GM19351 (cell line): Measurements from ENCODE around the gene MAPK8IP2.

Experiments used
- ATAC-seq: cut with Tn5 transposase; IDR thresholded peaks from one replicate; pipeline ENCODE4 v1.9.1; 2021; ENCODE audit warnings: mild to moderate bottlenecking, moderate library complexity; ENCODE audit not compliant: unreplicated experiment

MAPK8IP2 gene

DNA sequence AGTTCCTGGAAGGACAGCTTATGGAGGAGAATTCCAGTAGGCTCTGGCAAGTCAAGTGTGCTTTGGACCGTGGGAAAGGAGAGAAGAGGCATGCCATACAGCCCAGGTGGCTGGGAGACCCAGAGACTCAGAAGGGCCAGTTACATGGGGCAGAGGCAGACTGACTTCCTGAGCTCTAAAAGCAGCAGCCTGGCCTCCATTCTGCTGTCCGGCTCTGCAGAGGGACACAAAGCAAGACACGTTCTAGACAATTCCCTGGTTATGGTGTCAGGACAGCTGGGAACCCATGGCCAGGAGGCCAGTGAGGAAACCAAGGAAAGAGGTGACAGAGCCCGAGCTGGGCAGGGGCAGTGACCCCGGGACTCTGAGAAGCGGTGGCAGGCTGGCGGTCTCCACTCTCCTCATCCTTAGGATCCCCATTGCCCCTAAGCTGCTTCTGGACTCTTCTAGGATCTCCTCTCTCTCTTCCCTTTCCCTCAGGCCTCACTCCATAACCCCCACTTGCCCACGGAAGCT, 25.1 kb upstream of the MAPK8IP2 start:
- no peak for ATAC-seq

DNA sequence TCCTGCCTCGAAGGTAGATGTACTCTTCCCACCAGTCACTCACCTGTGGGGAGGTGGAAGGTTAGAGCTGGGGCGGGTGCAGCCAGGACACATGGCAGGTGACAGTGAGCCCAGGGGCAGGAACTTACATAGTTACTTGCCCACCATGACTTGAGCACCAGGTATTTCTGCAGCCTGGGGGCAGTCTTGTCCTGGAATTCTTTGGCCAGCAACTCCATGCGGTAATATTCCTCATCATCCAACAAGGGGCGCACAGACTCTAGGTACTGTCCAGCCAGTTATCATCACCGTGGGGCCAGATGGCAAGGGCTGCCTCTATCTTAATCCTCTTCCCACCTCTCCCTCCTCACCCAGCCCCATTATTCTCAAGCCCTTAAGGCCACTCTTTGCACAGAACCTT, 24.5 kb upstream of the MAPK8IP2 start:
- ATAC-seq = no peak

DNA sequence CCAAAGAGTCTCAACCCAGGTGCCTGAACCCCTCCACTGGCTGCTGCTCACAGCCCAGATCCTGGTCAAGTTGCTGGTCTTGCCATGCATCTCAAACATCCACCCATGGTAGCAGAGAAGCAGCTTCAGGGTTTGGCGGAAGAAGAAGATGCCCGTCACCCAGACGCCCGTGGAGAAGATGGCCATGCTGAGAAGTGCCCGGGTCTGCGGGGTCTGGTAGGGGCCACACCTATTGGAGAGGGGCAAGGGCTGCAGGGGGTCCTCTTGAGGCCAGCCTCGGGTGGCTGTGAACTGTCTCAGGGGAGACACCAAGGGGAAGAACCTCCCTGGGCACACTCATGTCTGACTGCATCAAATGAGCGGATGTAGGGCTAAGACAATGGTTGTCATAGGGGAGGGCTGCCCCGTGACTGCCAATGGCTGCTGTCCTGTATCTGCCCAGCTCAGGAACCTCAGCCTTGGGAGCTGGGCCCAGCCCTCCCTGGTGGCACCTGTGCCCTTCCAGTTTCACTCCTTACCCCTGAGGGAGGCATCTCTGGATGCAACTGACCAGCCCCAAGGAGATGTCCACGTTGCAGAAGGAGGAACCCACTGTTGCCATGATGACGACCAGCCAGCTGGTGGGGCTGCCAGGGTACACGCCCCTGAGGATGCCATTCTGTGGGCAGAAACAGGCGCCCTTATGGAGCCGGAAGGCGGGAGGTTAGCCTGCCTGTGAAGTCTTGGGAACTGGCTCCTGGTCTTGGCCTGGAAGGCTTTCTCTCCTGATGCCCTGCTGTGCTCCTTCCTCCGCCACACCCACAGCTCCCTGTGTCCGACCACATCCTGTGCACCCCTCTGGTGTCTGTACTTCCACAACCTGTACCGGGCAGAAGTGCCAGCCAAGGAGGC, 23.5 kb upstream of the MAPK8IP2 start:
- no peak for ATAC-seq

DNA sequence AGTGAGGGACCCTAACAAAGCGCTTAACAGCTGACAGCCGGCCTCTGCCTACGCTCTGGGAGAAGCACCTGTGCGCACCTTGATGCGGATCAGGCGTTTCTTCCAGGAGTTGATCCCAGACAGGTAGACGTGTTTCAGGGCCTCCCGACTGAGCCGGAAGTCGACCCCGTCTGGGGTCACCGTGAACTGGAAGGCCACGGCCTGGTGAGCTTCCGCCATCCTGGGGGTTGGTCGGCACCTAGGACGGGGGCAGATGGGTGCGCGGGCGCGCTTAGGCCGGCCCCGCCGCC, 23.0 kb upstream of the MAPK8IP2 start:
- ATAC-seq = no peak

DNA sequence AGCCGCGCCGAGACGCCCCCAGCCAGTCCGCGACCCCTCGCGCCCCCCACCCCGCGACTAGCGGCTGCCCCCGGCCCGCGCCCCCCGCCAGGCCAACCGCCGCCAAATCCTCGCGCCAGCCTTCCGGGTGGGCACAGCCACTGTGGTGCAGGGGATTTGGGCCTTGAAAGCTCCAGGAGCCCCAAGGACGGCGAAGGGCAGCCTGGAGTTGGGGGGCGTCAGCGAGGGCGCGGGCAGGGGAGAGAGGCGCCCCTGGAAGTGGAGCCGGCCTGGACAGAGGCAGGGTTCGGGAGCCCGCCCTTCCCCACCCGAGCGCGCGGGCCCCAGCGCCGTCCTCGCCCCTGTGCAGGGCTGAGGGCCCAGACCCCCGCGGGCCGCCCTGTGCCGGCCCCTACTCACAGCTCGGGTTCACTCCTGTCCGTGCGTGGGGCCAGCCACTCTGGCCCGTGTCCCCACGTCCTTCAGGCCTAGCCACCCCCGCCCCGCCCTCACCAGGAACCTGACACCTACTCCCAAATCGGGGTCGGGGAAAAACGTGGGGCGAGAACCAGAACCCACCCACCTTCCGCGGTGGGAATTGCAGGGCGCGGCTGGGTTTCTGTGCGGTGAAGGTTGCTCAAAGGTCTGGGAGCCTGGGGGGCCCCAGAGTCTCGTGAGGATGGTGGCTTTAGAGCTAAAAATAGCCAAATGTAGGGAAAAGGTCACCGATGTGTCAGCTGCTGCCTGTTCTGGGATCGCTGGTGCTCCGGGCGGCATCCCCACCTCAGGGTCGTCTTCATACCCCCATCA, 22.4 kb upstream of the MAPK8IP2 start, which contains the start of gene CPT1B:
CPT1B (minus strand) TSS at position 441 of the 789 bp plus-strand sequence. CDS start 512 bp downstream, outside the sequence.
- no peak for ATAC-seq

DNA sequence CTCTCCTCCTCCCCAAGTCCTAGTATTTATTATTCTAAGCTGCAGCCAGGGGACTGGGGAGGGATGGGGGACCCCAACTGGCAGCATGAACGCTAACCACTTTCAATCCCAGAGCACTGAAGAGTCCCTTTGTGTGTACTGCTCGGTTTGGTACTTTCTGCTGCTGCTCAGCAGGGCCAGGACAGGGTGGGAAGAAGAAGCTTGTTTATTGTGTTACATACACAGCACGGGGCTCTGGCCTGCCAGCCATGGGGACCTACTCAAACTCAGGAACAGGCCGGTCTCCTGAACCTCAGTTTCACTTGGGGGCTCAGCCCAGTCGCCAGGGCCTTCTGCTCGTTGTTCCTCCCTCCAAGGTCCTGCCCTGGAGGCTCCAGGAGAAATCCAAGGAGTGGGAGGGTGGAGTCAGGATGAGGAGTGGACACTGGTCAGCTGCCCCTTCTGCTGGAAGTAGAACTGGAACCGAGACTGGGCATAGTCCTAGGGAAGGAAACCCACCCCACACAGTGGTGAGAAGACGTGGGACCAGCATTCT, 21.8 kb upstream of the MAPK8IP2 start:
- no peak for ATAC-seq

DNA sequence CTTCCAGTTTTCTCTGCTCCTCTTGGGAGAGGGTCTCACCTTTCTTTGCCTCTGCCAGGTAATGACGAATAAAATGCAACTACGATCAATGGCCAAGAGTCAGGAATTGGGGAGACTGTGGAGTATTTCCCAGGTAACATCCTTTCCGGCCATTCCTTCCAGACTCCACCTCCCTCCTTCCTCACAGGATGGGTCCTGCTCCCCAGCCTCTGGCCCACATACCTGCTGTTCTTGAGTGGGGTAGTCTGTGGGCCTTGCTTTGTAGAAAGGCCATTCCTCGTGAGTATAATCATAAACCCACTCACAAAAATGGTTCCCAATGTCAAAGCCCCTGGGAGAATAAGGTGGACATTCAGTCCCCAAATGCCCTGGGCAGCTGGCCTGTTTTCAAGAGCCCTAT, 20.8 kb upstream of the MAPK8IP2 start:
- no peak for ATAC-seq

DNA sequence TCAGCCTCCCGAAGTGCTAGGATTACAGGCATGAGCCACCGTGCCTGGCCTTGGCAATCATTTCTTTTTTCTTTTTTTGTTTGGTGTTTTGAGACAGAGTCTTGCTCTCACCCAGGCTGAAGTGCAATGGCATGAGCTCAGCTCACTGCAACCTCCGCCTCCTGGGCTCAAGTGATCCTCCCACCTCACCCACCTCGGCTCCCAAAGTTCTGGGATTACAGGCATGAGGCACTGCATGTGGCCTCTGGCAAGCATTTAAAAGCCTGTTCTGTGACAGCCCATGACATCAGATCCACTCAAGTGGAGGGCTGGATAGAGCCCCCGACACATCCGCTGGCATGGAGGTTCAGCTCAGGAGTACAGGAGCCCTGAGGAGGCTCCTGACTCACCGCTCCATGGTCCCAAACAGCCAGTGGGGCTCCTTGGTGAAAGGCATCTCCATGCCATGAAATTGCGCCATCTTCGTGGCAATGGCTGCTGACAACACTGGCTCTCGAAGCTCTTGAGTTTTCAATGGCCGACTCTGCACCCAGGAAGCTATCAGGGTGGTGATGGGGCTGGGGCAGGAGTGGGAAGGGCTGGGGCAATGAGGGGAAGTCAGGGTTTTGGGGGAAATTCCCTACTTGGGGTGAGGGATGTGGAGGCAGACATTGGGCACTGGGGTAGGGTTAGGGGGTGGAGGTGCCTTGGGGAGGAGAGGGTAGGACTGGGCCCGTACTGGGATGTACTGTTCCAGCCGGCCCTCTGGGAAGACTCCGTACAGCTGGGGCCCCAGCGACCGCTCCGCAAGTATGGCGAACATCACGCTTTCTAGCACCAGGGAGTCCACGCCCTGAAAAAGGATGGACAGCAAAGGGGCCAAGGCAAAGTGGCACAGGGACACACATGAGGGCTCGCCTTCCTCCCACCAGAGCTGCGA, 19.3 kb upstream of the MAPK8IP2 start:
- no peak for ATAC-seq

DNA sequence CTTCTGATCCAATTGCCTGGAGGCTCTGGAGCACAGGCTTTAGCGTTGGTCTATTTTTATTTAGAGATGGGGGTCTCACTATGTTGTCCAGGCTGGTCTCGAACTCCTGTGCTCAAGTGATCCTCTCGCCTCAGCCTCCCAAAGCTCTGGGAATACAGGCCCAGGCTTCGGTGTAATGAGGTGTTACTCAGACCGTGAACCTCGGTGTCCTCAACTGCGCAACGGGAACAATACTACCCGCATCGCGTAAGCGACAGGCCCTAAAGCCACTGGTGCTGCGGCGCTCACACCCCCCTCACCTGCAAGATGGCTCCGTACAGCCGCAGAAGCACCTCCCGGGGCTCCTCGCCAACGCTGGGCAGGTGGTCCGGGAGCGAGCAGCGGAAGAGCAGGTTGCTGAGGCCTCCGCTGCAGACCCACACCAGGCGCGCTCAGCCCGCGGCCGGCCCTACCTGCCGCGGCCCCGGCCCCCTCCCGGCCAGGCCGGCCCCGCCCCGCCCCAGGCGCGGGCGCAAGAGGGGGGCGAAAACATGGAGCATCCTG, 18.6 kb upstream of the MAPK8IP2 start:
- peak; percentile 23 for ATAC-seq

DNA sequence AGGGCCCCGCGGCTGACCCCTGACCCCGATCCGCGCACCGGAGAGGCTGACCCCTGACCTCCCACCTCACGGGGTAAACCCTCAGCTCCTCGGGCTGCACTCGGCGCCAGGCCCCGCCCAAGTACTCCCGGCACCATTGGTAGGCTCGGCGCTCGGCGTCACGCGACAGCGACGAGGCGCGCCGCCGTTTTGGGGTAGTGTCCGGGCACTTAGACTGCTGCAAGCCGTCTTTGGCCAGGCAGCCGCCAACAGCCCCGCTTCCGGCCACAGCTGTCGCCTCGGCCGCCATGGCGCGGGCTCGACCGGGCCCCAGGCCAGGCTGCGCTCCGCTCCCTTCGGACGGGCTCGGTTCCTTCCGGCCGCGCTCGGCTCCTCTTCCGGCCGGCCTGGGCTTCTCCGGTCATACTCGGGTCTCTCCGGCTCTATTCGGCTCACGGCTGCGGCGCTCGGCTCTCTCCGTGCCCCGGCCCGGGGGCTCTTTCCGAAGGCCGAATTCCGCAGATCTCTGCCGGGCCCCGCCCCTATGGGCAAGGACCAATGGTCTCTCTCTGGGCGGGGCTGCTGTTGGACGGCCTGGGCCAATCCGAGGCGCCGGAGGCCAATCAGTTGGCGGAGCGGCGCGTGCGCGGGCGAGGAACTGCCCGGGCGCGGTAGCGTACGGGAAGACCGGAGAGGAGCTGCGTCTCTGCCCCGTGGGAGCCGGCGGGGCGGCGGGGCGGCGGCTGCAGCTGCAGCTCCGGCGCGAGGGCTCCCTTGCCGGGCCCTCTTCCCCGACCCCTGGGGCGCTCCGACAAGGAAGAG, 17.9 kb upstream of the MAPK8IP2 start, which contains the start of gene CHKB:
CHKB (minus strand) TSS at position 357 of the 801 bp plus-strand sequence; CDS start at position 289, 68 bp downstream.
- peak; percentile 87 for ATAC-seq

DNA sequence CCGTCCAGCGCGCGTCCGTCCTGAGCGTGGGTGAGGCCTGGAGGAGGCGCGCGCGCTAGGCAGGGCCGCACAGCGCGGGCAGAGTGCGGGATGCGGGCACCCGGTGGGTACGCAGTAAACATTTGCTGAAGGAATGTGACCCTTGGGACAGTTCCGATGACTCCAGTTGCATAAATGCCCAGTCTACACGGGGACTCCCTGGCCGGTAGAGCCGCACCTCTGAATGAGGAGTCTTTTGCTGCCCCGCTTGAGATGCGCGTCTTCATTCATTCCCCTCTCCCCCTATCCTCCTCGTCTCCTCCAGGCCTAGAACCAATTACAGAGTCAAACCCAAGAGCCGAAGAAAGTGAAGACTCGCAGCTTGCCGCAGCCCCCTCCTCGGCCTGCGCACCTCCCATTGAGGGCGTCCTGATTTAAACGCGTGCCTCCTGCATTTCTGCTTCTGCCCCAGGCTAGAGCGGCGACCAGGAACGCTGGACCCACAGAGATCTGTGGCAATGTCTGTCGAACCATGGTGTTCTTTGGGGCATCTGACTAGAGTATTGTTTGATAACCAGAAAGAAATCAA, 17.2 kb upstream of the MAPK8IP2 start:
- peak; percentile 19 for ATAC-seq

DNA sequence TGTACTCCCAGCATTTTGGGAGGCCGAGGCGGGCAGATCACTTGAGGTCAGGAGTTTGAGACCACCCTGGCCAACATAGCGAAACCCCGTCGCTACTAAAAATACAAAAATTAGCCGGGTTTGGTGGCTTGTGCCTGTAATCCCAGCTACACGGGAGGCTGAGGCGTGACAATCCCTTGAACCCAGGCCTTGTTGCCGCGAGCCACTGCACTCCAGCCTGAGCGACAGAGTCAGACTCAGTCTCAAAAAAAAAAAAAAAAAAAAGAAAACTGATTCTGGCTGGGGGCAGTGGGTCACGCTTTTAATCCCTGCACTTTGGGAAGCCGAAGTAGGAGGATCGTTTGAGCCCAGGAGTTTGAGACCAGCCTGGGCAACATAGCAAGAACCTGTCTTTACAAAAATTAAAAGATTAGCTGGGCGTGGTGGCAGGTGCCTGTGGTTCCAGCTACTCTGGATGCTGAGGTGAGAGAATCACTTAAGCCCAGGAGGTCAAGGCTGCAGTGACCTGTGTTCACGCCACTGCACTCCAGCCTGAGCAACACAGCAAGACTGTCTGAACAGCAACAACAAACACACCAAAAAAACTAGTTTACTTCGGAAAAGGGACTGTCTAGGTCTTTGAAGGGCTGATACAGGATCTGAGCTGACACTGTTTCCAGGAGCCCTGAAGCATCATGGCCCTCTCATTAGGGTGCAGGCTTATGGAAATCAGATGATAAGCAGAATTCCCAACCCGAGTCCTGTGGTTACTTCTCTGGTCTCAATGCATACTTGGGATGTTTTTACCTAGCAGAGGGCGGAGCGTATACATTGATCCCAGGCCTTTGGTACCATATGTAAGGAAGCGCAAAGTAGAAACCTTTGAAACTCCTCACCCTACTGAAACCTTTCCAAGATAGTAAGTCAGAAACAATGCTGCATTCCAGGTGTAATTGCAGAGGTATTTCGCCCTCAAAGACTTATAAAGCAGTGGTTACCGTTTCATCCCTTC, 16.2 kb upstream of the MAPK8IP2 start:
- ATAC-seq = no peak

DNA sequence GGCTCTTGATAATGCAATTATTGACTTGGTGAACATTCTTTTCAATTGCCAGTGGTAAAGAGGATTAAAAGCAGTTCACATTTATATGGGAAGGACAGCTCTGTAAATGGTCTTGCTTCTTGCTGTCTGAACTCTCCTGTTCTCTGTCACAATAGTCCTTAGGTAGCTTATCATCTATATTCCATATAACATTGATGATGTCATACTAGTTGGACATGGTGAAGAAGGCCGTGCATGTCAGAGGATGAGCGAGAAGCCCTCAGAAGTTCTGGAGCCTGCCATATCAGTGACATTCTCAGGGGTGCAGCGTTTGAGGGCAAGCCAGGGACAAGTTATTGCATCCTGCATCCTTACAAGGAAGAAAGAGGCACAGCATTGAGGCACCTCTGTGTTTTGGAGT, 15.4 kb upstream of the MAPK8IP2 start:
- no peak for ATAC-seq

DNA sequence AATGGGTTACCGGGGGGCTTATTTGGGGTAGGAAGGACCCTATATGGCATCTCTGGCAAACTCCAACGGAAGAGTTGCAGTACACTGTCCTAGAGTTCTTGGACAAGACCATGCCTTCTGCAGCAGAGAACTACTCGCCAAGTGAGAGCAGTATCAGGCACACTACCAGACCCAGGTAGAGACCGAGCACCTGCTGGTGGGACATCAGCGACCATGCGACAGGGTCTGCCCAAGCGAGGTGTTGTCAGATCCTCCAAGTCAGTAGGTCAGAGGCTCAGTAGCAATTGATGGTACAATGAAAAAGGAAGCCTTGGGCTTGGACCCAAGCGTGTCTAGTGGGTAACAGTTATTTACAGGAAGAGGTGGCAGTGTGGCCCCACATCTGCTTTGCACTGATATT, 14.8 kb upstream of the MAPK8IP2 start:
- ATAC-seq = no peak

DNA sequence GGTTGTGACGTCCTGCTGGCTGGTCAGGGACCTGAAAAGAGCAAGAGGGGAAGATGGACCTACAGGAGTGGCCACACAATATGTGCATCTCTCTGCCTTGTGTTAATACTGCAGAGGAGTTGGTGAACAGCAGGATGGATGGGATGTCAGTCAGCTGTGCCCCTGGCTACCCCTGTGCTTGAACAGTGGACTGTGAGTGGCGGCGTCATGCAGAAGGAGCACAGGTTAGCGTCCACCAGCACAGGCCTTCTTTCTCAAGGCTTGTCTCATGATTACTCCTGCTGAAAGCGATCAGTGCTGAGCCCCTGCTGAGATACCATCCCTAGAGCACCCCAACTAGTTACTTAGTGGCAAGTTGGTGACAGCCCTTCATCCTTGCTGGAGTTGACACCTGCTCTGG, 14.2 kb upstream of the MAPK8IP2 start:
- no peak for ATAC-seq

DNA sequence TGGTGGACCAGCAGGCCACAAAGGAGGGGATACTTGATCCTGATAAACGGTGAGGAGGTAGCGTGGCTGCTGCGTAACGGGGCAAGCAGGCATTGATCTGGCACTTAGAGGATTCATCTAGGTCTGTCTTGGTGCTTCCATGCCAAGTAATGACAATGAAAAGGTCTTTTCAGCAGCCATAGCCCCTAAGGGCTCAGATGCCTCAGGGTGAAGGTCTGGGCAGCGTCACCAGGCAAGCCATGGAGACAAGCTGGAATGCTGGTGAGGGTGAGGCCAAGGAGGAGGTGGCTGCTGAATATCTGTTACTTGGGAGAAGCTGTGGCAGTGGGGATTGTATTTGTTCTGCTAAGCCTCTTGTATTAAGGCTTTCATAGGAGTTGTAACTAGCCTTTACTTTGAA, 13.2 kb upstream of the MAPK8IP2 start:
- no peak for ATAC-seq

DNA sequence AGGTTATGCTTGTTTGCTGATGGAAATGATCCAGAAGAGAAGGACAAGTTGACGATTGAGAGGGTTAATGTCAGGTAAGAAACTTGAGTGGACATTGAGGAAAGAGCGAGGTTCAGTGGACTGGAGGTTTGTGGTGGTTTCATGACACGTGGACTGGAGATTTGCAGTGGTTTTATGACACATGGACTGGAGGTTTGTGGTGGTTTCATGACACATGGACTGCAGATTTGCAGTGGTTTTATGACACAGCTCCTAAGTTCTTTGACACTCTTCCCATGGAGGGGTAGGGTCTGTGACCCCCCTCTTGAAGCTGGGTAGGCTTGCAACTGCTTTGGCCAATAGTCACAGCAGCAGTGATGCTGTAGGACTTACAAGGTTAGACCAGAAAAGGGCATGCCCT, 5.4 kb upstream of the MAPK8IP2 start:
- ATAC-seq = no peak

DNA sequence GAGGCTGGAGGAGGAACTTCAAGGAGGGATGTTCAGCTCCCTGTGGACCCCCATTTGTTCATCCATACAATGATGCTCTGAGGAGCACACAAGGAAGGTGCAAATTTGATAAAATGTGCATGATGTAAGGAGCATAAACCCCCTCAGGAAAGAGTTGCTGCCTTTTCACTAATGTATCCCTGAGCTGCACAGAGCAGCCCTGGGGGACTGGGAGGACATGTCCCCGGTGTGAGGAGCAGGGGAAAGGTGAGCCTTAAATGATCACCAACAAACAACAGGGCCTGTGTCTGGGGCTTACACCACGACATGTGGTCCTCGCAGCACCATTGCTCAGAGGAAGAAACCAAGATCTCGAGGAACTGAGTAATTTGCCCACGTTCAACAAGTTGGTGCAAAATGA, 3.5 kb upstream of the MAPK8IP2 start:
- no peak for ATAC-seq
